GM18526 (cell line): ENCODE measurements around the gene CELF5.

Source experiments
- POLR2A ChIP-seq: IDR thresholded peaks from 3 replicates; pipeline ENCODE4 v1.6.1; 2011; ENCODE audit not compliant: insufficient read length; ENCODE audit errors: extremely low read depth

CELF5 gene

GRCh38 chr19:3345850-3346460, 121.5 kb downstream of the CELF5 start:
- no peak for TF ChIP-seq POLR2A
